HG02571 (cell line): ENCODE results near the gene SRSF7.
"Not testable (repeated sequence)": the region's sequence is repeated elsewhere in the genome, so short reads cannot be mapped to it uniquely, and the experiment has no call there.

Experiments used
- ATAC-seq: cut with Tn5 transposase; IDR thresholded peaks from one replicate; pipeline ENCODE4 v1.9.1; 2021; ENCODE audit warnings: mild to moderate bottlenecking, moderate library complexity; ENCODE audit not compliant: unreplicated experiment

SRSF7 gene

DNA sequence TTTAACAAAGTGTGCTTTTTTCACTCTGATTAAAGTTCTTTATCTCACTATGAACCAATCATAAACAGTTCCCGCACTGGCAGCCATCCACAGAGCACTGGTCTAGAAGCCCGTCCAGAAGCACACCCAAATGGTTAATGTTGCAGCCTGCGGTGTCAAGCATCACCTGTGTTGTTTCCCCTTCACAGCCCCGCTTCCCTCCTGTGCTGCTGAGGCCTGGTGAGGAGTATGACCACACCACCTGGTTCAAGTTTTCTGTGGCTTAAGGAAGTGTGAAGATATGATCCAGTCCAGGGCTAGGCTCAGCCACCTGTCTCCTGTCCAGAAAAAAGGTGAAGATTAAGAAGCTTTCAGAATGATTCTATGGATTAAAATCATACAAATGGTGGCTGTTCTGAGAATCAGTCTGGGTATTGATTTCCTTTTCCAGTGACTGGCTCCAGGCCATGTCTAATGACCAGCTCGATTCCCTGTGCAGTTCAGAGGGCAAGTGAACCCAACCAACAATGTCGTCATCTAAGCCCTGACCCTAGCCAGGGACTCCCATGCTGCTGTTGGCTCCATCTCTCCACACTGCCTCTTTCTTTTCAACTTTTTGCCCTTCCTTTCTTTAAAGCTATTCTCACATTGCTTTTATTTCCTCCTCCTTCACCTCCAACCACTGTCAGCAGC is 17.7 kb downstream of the SRSF7 start:
- ATAC-seq: no peak

DNA sequence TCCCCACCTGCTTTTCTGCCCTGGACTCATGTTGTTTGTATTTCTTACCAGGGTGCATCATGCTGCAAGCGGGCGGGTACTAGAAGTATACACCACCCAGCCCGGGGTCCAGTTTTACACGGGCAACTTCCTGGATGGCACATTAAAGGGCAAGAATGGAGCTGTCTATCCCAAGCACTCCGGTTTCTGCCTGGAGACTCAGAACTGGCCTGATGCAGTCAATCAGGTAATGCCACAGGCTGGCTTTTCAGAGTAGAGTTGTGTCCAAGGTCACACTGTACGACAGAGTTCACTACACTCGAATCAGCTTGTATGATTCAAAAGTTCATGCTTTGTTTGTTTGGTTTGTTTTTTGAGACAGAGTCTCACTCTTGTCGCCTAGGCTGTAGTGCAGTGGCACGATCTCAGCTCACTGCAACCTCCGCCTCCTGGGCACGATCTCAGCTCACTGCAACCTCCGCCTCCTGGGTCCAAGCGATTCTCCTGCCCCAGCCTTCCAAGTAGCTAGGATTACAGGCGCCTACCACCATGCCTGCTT is 19.4 kb downstream of the SRSF7 start:
- no peak for ATAC-seq

DNA sequence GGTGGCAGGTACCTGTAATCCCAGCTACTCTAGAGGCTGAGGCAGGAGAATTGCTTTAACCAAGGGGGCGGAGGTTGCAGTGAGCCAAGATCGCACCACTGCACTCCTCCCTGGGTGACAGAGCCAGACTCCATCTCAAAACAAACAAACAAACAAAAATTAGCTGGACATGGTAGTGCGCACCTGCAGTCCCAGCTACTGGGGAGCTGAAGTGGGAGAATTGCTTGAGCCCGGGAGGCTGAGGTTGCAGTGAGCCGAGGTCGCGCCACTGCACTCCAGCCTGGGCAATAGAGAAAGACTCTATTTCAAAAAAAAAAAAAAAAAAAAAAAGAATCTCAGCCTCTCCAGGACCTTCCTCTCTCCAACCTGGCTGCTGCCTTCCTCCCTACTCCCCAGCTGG is 20.1 kb downstream of the SRSF7 start:
- ATAC-seq: no peak

DNA sequence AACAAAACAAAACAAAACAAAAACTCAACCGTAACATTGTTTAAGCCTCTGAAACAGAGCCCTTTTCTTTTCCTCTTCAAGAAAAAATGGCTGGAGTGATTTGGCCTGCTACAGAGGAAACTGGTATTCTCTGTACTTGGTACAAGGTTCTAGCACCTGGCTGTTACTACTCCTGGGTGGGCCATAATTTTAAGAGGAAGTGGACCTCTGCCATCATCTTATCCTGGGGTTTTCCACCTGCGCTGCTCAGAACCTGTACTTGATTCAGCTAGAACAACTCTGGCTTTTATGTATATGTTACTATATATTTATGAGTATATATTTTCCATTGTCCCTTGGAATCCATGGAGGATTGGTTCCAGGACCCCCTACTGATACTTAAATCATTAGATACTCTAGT is 22.5 kb downstream of the SRSF7 start:
- no peak for ATAC-seq

DNA sequence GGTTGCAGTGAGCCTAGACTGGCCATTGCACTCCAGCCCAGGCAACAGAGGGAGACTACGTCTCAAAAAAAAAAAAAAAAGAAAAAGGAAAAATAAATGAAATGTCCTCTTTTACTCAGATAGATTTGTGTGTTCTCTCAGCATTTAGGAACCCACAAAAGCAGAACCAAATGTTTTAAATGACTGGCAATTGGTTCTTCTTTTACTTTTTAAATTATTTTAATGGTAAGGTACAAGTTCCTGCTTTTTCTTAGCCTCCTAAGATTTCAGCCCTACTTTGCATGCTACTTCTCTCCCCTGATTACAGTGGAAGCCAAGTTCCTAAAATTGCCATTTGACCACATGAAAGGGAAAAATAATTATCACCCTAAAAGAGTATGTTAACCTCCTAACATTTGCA is 23.5 kb downstream of the SRSF7 start:
- ATAC-seq: no peak

DNA sequence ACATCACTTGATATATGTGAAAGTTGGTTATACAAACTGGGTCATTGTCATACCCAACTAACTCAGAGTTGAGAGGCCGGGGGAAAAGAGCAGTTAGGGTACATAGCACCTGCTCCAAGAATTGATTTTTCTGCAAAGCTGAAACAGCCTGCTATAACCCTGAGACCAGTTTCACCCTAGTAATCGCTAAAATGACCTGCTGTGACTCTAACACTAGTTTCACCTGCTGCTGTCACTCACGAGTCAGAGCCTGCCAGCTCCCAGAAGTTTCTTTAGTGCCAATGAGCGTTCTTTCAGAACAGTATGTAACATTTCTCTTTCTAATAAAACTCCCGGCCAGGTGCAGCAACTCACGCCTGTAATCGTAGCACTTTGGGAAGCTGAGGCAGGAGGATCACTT is 28.0 kb downstream of the SRSF7 start:
- peak; percentile 59 for ATAC-seq

DNA sequence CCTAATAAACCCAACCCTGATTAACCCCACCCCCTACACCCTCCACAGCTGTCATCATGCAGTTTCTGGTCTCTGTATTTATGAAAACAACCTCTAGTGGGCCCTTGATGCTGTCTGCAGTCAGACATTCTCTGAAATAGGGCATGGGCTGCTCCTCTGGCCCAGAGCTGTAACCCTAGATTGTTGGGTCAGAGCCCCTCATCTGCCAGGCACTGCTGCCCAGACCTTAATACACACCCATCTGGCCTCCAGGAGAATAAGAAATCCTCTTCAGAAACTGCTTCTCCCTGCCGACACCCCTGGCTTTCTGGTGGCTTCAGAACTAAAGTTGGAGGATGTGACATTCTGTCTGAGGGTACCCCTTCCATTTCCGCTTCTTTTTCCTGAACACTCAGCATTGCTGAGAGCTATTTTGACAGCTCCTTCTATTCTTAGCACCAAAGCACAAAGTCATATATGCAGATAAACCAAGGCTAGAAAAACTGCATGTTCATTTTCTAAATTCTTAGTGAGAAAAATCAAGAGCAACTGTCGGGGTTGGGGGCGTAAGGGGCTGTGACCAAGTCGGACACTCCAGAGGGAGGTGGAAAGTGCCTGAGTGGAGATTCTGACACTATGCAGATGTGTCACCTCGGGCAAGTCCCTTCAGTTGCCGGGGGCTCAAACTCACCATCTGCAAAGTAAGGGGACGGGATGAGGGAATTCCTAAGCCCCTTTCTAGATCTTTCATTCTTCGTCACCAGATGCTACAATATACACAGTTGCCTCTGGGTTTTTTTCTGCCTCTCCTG is 28.7 kb downstream of the SRSF7 start:
- peak; percentile 75 for ATAC-seq

DNA sequence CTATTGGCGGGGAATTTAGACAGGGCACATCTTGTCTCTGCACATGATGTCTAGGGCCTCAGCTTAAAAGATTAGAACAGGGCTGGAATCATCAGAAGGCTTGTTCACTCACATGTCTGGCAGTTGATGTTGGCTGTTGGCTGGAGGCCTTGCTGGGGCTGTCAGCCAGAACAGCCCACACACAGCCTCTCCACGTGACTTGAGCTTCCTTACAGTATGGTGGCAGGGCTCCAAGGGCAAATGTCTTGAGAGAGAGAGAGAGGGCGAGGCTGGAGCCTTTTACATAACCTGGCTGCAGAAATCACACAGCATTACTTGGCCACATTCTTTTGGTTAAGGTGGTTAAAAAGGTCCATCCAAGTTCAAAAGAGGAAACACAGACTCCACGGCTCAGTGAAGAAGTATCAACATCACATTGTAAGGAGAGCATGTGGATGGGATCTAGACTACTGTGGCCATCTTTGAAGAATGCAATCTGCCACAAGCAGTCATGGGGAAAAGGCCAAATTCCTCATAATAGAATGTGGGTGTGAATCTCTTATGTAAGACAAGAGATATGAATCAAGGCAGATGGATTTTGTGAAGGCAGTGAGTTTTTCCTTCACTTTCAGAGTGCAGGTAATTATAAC is 30.4 kb downstream of the SRSF7 start:
- no peak for ATAC-seq

DNA sequence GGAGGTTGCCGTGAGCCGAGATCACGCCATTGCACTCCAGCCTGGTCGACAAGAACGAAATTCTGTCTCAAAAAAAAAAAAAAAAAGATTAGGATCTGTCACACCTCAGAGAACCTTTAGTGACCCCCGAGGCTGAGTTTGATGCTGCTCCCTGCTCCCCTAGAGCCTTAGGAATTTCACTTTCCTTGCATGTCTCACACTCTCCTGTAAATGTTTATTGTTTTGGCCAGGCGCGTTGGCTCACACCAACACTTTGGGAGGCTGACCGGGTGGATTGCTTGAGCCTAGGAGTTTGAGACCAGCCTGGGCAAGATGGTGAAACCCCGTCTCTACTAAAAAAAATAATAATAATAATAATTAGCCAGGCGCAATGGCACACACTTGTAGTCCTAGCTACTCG is 31.5 kb downstream of the SRSF7 start:
- no peak for ATAC-seq

DNA sequence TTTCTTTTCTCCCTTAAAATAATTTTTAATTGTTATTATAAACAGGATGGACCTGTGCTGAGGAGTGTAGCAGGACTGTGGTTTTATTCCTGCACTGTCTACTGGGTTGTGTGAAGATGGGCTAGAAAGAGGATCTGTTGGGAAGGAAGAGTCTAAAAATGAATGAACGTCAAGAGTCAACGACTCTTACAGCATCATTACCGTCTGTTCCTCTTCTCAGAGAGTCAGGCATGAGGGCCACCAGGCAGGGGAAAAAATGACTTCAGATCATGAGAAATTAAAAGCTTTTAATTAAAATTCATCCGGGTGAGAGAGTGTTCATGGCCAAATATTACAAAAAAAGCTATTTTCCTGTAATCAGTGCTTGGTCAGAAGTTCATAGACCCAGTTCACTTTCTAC is 32.6 kb downstream of the SRSF7 start:
- ATAC-seq: no peak

DNA sequence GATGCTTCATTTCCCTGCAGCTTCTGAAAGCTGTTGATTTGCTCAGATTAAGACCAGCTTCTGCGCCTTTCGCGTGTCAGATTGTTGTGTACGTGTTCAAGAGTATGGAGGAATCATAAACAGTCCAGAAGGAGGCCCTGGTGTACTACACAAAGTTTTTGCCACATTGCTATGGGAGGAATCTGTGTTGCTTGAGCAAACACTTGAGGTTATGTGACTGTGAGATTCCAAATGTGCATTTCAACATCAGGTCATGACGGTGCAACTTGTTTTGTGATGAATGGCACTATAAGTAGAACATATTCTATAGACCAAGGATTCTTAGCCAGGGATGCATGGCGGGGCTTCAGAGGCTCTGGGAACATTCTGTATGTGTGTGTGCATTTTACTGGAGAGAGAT is 35.0 kb downstream of the SRSF7 start:
- ATAC-seq: no peak

DNA sequence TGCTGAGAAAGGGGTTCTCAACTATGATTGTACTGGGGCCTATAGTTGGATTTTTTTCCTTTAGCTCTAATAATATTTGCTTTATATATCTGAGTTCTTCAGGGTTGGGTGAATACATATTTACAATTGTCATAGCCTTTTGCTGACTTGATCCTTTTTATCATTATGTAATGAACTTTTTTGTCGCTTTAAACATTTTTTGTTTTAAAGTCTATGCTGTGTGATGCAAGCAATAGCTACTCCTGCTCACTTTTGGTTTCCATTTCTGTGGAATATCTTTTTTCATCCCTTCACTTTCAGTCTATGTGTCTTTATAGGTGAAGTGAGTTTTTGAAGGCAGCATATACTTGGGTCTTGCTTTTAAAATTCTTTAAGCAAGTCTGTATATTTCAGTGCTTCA is 36.2 kb downstream of the SRSF7 start:
- not testable (repeated sequence) for ATAC-seq

DNA sequence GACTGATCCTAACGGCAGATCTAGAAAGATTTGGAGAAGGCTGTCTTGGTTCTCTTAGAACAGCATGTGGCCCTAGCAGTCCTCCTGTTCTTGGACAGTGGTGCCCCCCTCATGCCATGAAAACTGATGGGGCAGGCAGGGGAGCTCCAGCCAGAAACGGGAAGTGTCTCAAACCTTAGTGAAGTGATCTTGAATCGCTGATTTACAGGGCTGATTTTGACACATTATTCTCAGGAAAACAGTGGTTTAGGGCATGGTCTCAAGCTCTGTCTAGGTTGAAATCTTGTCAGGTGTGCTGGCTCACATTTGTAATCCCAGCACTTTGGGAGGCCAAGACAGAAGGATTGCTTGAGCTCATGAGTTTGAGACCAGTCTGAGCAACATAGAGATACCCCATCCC is 37.8 kb downstream of the SRSF7 start:
- no peak for ATAC-seq

DNA sequence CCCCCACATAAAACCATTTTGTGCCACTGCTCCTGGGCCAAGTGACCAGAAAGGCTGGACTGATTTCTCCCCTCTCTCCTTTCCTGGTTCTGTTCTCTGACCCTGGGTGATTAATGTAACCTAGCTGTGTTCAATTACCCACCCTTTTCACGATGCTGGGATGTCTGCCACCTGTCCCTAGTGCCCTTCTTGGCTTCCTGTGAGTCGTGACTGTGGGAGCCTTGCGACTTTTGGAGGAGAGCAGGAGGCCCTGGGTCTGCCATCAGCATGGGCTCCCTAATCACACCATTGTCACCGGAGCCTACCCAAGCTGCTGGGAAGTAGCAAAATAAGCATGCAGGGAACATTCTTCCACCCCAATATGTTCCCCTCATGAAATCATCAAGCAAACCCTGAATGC is 38.3 kb downstream of the SRSF7 start:
- ATAC-seq: no peak

DNA sequence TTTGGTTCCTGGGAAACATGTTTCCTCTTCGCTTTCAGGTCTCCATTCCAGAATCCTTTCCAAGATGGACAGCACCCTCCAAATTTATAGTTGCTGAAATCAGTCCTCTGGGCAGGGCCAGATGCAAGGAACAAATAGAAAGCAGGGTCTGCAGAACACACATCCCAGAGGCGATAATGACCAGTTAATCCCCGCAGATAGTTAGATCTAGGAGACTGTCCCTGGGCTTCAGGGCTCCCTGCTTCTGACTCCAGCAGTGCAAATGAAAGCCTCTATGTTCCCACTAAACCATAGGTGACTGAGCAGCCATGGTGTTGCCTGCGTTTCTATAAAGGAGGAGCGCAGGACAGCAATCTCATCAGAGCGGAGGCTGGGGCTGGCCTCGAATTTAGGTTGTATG is 38.7 kb downstream of the SRSF7 start:
- ATAC-seq: no peak

DNA sequence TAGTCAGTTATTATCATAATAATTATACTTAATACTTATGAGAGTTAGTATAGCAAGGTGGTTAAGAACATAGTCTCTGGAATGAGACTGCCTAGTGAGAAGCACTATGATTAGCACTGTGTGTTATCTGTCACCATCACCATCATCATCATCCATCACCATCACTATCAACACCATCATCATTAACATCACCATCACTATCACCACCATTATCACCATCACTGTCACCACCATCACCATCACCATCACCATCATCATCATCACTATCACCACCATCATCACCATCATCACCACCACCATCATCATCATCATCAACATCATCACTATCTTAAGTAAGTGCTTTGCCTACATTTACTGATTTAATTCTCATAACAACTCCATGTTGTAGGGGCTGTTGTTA is 39.6 kb downstream of the SRSF7 start:
- no peak for ATAC-seq

DNA sequence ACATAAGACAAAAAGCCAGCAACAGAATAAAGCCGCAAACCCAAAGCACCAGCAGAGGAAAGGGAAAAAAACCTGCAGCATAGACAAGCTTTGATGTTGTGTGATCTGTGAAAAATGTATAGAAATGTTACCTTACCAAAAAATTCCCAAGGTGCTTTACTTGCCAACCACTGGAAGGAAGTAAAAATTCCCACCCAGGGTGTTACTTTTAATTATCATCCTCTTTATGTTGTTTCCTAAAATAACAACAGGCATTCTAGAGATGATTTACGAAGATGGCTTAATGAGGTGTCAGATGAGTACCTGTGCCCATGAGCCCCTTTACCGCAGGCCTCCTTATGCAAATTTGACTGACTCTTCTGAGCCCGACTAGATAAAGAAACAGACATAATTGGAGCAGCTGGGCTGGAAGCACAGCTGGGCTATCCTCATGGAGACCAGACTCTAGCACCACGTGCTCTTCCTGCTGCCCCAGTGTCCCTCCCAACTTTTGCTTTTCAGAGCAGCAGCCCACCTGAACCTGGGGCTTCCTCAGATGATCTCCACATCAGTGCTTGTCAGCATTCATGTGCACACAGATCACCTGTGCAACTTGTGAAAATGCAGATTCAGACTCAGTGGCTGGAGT is 41.5 kb downstream of the SRSF7 start:
- ATAC-seq: no peak

DNA sequence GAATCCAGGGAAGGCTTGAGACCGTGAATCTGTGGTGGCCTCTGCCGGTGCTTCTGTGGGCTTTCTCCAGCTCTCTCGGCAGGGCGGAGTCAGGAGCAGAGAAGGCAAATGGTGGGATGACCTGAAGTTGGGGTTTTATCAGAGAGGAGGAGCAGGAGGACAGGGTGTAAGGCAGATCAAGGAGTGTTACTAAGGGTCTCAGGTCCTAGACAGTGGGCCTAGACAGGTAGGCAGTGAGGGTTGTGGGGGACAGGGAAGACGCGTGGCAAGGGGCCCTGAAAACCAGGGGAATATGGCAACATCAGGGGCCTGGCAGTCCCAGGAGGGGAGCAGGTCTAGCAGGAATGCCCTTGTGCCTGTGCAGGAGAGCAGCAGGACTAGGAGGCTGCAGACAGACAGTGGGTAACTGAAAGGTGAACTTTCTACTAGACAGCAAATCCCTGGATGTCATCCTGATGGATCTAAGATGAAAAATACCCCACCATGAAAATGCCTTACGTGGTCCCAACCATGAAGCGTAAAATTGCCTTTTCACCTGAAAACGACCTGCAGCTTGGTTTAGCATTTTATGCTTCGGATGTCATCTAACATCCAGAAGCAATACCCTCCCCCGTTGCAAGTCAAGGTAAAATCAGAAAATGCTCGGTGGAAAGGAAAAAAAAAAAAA is 42.1 kb downstream of the SRSF7 start:
- ATAC-seq: no peak

DNA sequence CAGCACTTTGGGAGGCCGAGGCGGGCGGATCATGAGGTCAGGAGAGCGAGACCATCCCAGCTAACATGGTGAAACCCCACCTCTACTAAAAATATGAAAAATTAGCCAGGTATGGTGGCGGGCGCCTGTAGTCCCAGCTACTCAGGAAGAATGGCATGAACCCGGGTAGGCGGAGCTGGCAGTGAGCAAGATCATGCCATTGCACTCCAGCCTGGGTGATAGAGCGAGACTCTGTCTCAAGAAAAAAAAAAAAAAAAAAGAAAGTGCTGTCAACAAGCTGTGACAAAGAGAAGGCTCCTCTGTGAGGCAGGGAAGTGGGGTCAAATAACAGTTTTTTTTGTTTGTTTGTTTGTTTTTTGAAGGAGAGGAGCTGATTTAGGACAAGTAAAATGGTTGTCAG is 42.7 kb downstream of the SRSF7 start:
- not testable (repeated sequence) for ATAC-seq

DNA sequence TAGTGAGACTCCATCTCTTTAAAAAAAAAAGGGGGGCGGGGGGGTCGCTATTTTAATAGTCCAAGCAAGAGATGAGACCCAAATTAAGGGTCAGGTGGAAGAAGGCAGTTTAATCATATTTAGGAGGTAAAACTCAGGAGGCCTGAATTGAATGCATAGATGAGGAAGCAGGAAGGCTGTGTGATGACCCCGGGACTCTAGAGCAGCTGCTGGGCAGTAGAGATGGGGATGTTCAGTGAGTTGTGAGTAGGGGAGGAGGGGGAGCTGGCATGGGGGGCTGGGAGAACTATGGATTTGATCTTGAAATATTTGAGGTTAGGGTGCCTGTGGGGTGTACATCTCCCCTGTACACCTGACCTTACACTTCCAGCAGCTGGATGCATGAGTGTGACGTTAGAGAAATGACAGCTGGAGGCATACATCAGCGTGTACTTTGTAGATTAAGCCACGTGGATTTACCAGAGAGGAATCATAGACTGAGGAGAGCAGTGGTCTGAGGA is 44.3 kb downstream of the SRSF7 start:
- ATAC-seq: no peak

DNA sequence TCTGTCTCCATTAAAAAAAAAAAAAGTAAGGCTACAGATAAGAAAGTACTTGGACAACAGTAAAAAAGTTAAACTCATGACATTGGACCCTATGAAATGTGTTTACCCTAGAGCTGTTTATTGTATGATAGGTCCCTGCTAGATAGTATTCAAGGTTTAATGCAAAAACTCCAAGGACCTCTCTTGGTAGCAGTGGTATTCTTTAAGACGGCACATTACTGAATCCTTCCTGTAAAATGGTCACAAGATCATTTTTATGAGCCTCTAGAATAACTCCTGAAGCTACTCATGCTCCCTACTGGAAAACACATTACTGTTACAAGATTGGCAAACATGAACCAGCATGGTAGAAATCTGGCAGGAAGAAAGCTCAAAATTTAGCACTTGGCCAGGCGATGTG is 46.5 kb downstream of the SRSF7 start:
- ATAC-seq: no peak
